COR-L47 (cell line): Measurements from ENCODE around the gene TLX1.
"Not testable (repeated sequence)": the region's sequence is repeated elsewhere in the genome, so short reads cannot be mapped to it uniquely, and the experiment has no call there.

Experiments
- DNase-seq: peaks from one replicate; lab custom pipeline; 2025; lab: John Stamatoyannopoulos, UW

The TLX1 gene

GRCh38 chr10:101152316-101152715, 21.2 kb downstream of the TLX1 start:
- DNase-seq, result no peak

GRCh38 chr10:101154506-101154905, 23.4 kb downstream of the TLX1 start:
- not testable (repeated sequence) for DNase-seq

- DNase-seq, result no peak
Observed at GRCh38 chr10:101155896-101156295, 24.8 kb downstream of the TLX1 start.

- DNase-seq, result no peak
Observed at GRCh38 chr10:101157756-101158458, 26.8 kb downstream of the TLX1 start.

- no peak for DNase-seq
Observed at GRCh38 chr10:101158459-101159058, 27.5 kb downstream of the TLX1 start.

GRCh38 chr10:101161494-101162299, 30.6 kb downstream of the TLX1 start:
- DNase-seq, result peak; percentile 27

GRCh38 chr10:101162677-101163076, 31.6 kb downstream of the TLX1 start:
- DNase-seq, result no peak

- no peak for DNase-seq
Observed at GRCh38 chr10:101164020-101164419, 32.9 kb downstream of the TLX1 start.

- no peak for DNase-seq
Observed at GRCh38 chr10:101165736-101166135, 34.6 kb downstream of the TLX1 start.

- no peak for DNase-seq
Observed at GRCh38 chr10:101166430-101166829, 35.3 kb downstream of the TLX1 start.

- no peak for DNase-seq
Observed at GRCh38 chr10:101172741-101173140, 41.6 kb downstream of the TLX1 start.

GRCh38 chr10:101174319-101174718, 43.2 kb downstream of the TLX1 start:
- DNase-seq, result no peak

- DNase-seq, result no peak
Observed at GRCh38 chr10:101176577-101176976, 45.5 kb downstream of the TLX1 start.

- no peak for DNase-seq
Observed at GRCh38 chr10:101182936-101183335, 51.8 kb downstream of the TLX1 start.

- DNase-seq, result no peak
Observed at GRCh38 chr10:101183458-101184183, 52.5 kb downstream of the TLX1 start.
